PFSK-1 (cell line): ENCODE results near the gene ADM5.

Experiments
- FOXP2 ChIP-seq: optimal IDR thresholded peaks from 2 replicates; pipeline ENCODE3; 2011; ENCODE audit warnings: borderline replicate concordance, control low read depth, inconsistent platforms; ENCODE audit not compliant: insufficient read depth; ENCODE audit errors: extremely low read length, extremely low read depth
- POLR2AphosphoS5 ChIP-seq: IDR thresholded peaks from 2 replicates; pipeline ENCODE4 v1.6.1; 2012; ENCODE audit warnings: low read depth, mild to moderate bottlenecking, control low read depth, low read length, moderate library complexity
- REST ChIP-seq, 2 experiments: IDR thresholded peaks; 2 replicates each; pipeline versions ENCODE4 v1.6.1 to v1.8.0; 2011 to 2012; ENCODE audit warnings: low read depth in 2 of 2, low read length in 2 of 2, control low read depth in 1 of 2, inconsistent platforms in 1 of 2, mild to moderate bottlenecking in 1 of 2, moderate library complexity in 1 of 2; ENCODE audit not compliant: insufficient read depth in 1 of 2
- SIN3A ChIP-seq: IDR thresholded peaks from 2 replicates; pipeline ENCODE4 v1.6.1; 2012; ENCODE audit warnings: mild to moderate bottlenecking, low read length, moderate library complexity, borderline replicate concordance; ENCODE audit not compliant: insufficient read depth
- TAF1 ChIP-seq: IDR thresholded peaks from 2 replicates; pipeline ENCODE4 v1.6.1; 2012; ENCODE audit warnings: low read length, control low read depth, borderline replicate concordance; ENCODE audit not compliant: insufficient read depth

ADM5 gene

GRCh38 chr19:49651820-49652550, 37.4 kb upstream of the ADM5 start:
- TF ChIP-seq SIN3A (no peak), FOXP2 (no peak), POLR2AphosphoS5 (no peak), TAF1 (no peak), REST (IDR thresholded peaks at IDR 0.05; ENCODE audit: insufficient read depth in 1 of 2, low read depth in 2 of 2, low read length in 2 of 2) (no peak)

GRCh38 chr19:49652551-49653465, 36.6 kb upstream of the ADM5 start:
- TF ChIP-seq POLR2AphosphoS5 (0 out of 2 replicates have a peak, but pooled peaks have one; percentile 33), FOXP2 (no peak), TAF1 (no peak)

GRCh38 chr19:49653466-49653806, 36.0 kb upstream of the ADM5 start:
- TF ChIP-seq REST (IDR thresholded peaks at IDR 0.05; ENCODE audit: insufficient read depth in 1 of 2, low read depth in 2 of 2, low read length in 2 of 2) (no peak), POLR2AphosphoS5 (no peak), TAF1 (no peak), SIN3A (no peak), FOXP2 (no peak)

GRCh38 chr19:49654581-49654980, 34.8 kb upstream of the ADM5 start:
- TF ChIP-seq POLR2AphosphoS5 = no peak
- no peak for TF ChIP-seq REST (IDR thresholded peaks at IDR 0.05; ENCODE audit: insufficient read depth in 1 of 2, low read depth in 2 of 2, low read length in 2 of 2)
- no peak for TF ChIP-seq SIN3A
- TF ChIP-seq TAF1 = no peak
- TF ChIP-seq FOXP2 = no peak

- no peak for TF ChIP-seq POLR2AphosphoS5
- TF ChIP-seq REST (IDR thresholded peaks at IDR 0.05; ENCODE audit: insufficient read depth in 1 of 2, low read depth in 2 of 2, low read length in 2 of 2) = no peak
- no peak for TF ChIP-seq TAF1
- no peak for TF ChIP-seq SIN3A
- TF ChIP-seq FOXP2 = no peak
Measured at GRCh38 chr19:49655570-49656455, 33.6 kb upstream of the ADM5 start.
